ENCODE results near the gene CPN1. TPM values are rescaled to one million over a fixed set of nuclear protein-coding genes. Genes with fewer than 3 reads are reported as not detected.
"Not testable (repeated sequence)": the region's sequence is repeated elsewhere in the genome, so short reads cannot be mapped to it uniquely, and the experiment has no call there.

The CPN1 gene
- total and polyA plus RNA-seq, 9 of the 15 experiments (the other 6 are each of a cell fraction or from before 2014, with no cell fraction given), result 0.15 to 0.17 TPM; not detected in 7

DNA sequence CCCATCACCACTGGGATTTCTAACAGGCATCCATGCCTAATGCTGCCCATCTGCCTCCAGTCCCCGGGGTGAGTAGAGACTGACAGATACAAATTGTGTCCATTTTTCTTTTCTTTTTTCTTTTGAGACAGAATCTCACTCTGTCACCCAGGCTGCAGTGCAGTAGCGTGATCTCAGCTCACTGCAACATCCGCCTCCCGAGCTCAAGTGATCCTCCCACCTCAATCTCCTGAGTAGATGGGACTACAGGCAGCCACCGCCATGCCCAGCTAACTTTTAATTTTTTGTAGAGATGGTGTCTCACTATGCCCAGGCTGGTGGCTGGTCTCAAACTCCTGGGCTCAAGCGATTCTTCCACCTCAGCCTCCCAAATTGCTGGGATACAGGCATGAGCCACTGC is 7.6 kb upstream of the CPN1 start:
- Histone ChIP-seq H3K9me1 (ENCODE audit: control insufficient read depth, insufficient read depth, low read length) (no peaks in the 10 kb centered on the region), H3K9me3 (replicated peaks; ENCODE audit: control insufficient read depth, insufficient read depth, low read depth, low read length) (no peaks in the 10 kb centered on the region), H3K79me2 (ENCODE audit: control insufficient read depth, insufficient read depth, low read length) (no peaks in the 10 kb centered on the region), H3K27me3 (ENCODE audit: control insufficient read depth in 2 of 2, insufficient read depth in 2 of 2, low read length in 2 of 2) (peaks cover 0 to 17% of the 10 kb centered on the region in 2 experiments; a peak in 3 of 5 replicates), H3K9ac (ENCODE audit: insufficient read depth in 1 of 2, low read depth in 2 of 2, low read length in 2 of 2) (no peak overlapping the region), H3K4me3 (no peak overlapping the region), H3K36me3 (ENCODE audit: control insufficient read depth, insufficient read depth, low read length) (no peaks in the 10 kb centered on the region), H2AFZ (ENCODE audit: low read depth, low read length) (no peak overlapping the region), H3K4me1 (replicated peaks in 1 of 2; ENCODE audit: control insufficient read depth in 2 of 2, insufficient read depth in 2 of 2, low read length in 2 of 2) (no peaks in the 10 kb centered on the region), H3K4me2 (ENCODE audit: insufficient read depth, low read length) (no peak overlapping the region), H4K20me1 (replicated peaks; ENCODE audit: control insufficient read depth, insufficient read depth, low read length) (no peaks in the 10 kb centered on the region), H3K27ac (ENCODE audit: extremely low read depth, low read depth, low read length) (no peak overlapping the region)
- TF ChIP-seq ZNF134 (CRISPR knock-in tag; conservative IDR thresholded peaks at IDR 0.05) (no peak), EHMT2 (IDR thresholded peaks at IDR 0.05) (no peak), CBX2 (IDR thresholded peaks at IDR 0.05; ENCODE audit: insufficient read depth, low read length, poor library complexity, severe bottlenecking) (no peak), RBM39 (optimal IDR thresholded peaks at IDR 0.05; ENCODE audit: low read depth, low read length) (no peak), MEF2D (tag; conservative IDR thresholded peaks at IDR 0.05; ENCODE audit: low read depth) (no peak), SOX6 (IDR thresholded peaks at IDR 0.05) (no peak)
- TF ChIP-seq, protein P1, sequence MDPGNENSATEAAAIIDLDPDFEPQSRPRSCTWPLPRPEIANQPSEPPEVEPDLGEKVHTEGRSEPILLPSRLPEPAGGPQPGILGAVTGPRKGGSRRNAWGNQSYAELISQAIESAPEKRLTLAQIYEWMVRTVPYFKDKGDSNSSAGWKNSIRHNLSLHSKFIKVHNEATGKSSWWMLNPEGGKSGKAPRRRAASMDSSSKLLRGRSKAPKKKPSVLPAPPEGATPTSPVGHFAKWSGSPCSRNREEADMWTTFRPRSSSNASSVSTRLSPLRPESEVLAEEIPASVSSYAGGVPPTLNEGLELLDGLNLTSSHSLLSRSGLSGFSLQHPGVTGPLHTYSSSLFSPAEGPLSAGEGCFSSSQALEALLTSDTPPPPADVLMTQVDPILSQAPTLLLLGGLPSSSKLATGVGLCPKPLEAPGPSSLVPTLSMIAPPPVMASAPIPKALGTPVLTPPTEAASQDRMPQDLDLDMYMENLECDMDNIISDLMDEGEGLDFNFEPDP (CRISPR knock-in tag; IDR thresholded peaks at IDR 0.05), result no peak
- no TSS peak for BruUV-seq (replicated peaks)
- ChIA-PET CTCF (ENCODE audit: low intra/inter-chr PET ratio) (no interaction called here), POLR2A (no interaction called here)
- in situ Hi-C loops (cut with MboI) (no loop called here), intact Hi-C loops (cut with micrococcal nuclease) (no loop called here)
- no peak for ATAC-seq
- WGBS (ENCODE audit: insufficient coverage, low coverage, missing lambda C conversion rate), result 0% methylated on average over 5 of the region's 6 CpGs
- no peak for DNase-seq (ENCODE audit: extremely low read depth in 1 of 4, low spot score in 3 of 4)
- FAIRE-seq, result no peak

DNA sequence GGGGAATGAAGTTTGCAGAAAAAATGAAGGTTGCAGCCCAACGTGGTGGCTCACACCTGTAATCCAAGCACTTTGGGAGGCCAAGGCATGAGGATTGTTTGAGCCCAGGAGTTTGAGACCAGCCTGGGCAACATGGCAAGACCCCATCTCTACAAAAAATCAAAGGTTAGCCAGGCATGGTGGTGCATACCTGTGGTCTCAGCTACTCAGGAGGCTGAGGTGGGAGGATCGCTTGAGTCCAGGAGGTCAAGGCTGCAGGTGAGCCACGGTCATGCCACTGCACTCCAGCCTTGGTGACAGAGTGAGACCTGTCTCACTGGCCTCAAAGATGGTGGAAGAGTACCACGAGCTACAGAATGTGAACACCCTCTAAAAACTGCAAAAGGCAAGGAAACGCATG is 5.0 kb upstream of the CPN1 start:
- H3K79me2 ChIP-seq (ENCODE audit: control insufficient read depth, insufficient read depth, low read length); FAIRE-seq; POLR2A ChIA-PET; DNase-seq (ENCODE audit: extremely low read depth in 1 of 4, low spot score in 3 of 4); H3K9me3 ChIP-seq (replicated peaks; ENCODE audit: control insufficient read depth, insufficient read depth, low read depth, low read length); H3K9ac ChIP-seq (ENCODE audit: insufficient read depth in 1 of 2, low read depth in 2 of 2, low read length in 2 of 2); H3K4me2 ChIP-seq (ENCODE audit: insufficient read depth, low read length); in situ Hi-C loops (cut with MboI); H3K4me1 ChIP-seq (replicated peaks in 1 of 2; ENCODE audit: control insufficient read depth in 2 of 2, insufficient read depth in 2 of 2, low read length in 2 of 2); H3K27ac ChIP-seq (ENCODE audit: extremely low read depth, low read depth, low read length); H3K9me1 ChIP-seq (ENCODE audit: control insufficient read depth, insufficient read depth, low read length); CTCF ChIA-PET (ENCODE audit: low intra/inter-chr PET ratio); intact Hi-C loops (cut with micrococcal nuclease); H3K4me3 ChIP-seq; ATAC-seq; H2AFZ ChIP-seq (ENCODE audit: low read depth, low read length); BruUV-seq (replicated peaks); H3K36me3 ChIP-seq (ENCODE audit: control insufficient read depth, insufficient read depth, low read length); H4K20me1 ChIP-seq (replicated peaks; ENCODE audit: control insufficient read depth, insufficient read depth, low read length): not testable (repeated sequence)
- 0% methylated on average over 3 of the region's 5 CpGs for WGBS (ENCODE audit: insufficient coverage, low coverage, missing lambda C conversion rate)
- H3K27me3 ChIP-seq (ENCODE audit: control insufficient read depth in 2 of 2, insufficient read depth in 2 of 2, low read length in 2 of 2), result peaks cover 0 to 17% of the 10 kb centered on the region in 2 experiments; a peak in 4 of 5 replicates

Measured in K562 (cell line).